Measurements from ENCODE around the gene FEZF1.

FEZF1 gene

GRCh38 chr7:122304319-122304975 lies at the start of gene FEZF1:
TSS of gene FEZF1 (minus strand) at chr7:122304750. CDS start at chr7:122304437, 313 bp downstream.
- no peak for DNase-seq (ENCODE audit: low read depth)

GRCh38 chr7:122352454-122352853 lies 47.9 kb upstream of the FEZF1 start:
- no peak for DNase-seq (ENCODE audit: low read depth)

GRCh38 chr7:122350701-122351100 lies 46.2 kb upstream of the FEZF1 start:
- DNase-seq (ENCODE audit: low read depth) = no peak

GRCh38 chr7:122344303-122344620 lies 39.7 kb upstream of the FEZF1 start:
- no peak for DNase-seq (ENCODE audit: low read depth)

GRCh38 chr7:122343601-122344302 lies 39.2 kb upstream of the FEZF1 start:
- no peak for DNase-seq (ENCODE audit: low read depth)

- DNase-seq (ENCODE audit: low read depth) = no peak
Measured at GRCh38 chr7:122340427-122340826, 35.9 kb upstream of the FEZF1 start.

- no peak for DNase-seq (ENCODE audit: low read depth)
Measured at GRCh38 chr7:122339145-122339904, 34.8 kb upstream of the FEZF1 start.

GRCh38 chr7:122337011-122337410 lies 32.5 kb upstream of the FEZF1 start:
- no peak for DNase-seq (ENCODE audit: low read depth)

GRCh38 chr7:122329145-122329802 lies 24.7 kb upstream of the FEZF1 start:
- no peak for DNase-seq (ENCODE audit: low read depth)

GRCh38 chr7:122327969-122328368 lies 23.4 kb upstream of the FEZF1 start:
- DNase-seq (ENCODE audit: low read depth) = no peak

GRCh38 chr7:122316467-122317388 lies 12.2 kb upstream of the FEZF1 start:
- DNase-seq (ENCODE audit: low read depth) = no peak

GRCh38 chr7:122315507-122316466 lies 11.2 kb upstream of the FEZF1 start:
- no peak for DNase-seq (ENCODE audit: low read depth)

GRCh38 chr7:122314284-122314683 lies 9.7 kb upstream of the FEZF1 start:
- DNase-seq (ENCODE audit: low read depth) = no peak

GRCh38 chr7:122312789-122313188 lies 8.2 kb upstream of the FEZF1 start:
- DNase-seq (ENCODE audit: low read depth) = no peak

GRCh38 chr7:122311734-122312450 lies 7.3 kb upstream of the FEZF1 start:
- DNase-seq (ENCODE audit: low read depth) = no peak

GRCh38 chr7:122311050-122311700 lies 6.6 kb upstream of the FEZF1 start:
- no peak for DNase-seq (ENCODE audit: low read depth)

GRCh38 chr7:122310119-122311021 lies 5.8 kb upstream of the FEZF1 start:
- DNase-seq (ENCODE audit: low read depth) = no peak

GRCh38 chr7:122309421-122309820 lies 4.9 kb upstream of the FEZF1 start:
- no peak for DNase-seq (ENCODE audit: low read depth)
